IPS-15b (cell line): ENCODE data around the gene NPTX1.

Experiments used
- H3K27me3 ChIP-seq: one replicate; pipeline ENCODE4 v1.6.1; 2013; ENCODE audit warnings: low read length; ENCODE audit not compliant: control insufficient read depth, insufficient read depth
- H3K36me3 ChIP-seq: one replicate; pipeline ENCODE4 v1.6.1; 2013; ENCODE audit warnings: low read length; ENCODE audit not compliant: control insufficient read depth, insufficient read depth
- H3K4me1 ChIP-seq: one replicate; pipeline ENCODE4 v1.6.1; 2013; ENCODE audit warnings: mild to moderate bottlenecking, low read length; ENCODE audit not compliant: control insufficient read depth, insufficient read depth
- H3K4me3 ChIP-seq: one replicate; pipeline ENCODE4 v1.5.1; 2013; ENCODE audit warnings: low read depth, low read length
- H3K9ac ChIP-seq: one replicate; pipeline ENCODE4 v1.6.1; 2013; ENCODE audit warnings: low read depth, mild to moderate bottlenecking, low read length
- H3K9me3 ChIP-seq: one replicate; pipeline ENCODE4 v1.6.1; 2013; ENCODE audit warnings: mild to moderate bottlenecking, low read length; ENCODE audit not compliant: control insufficient read depth, insufficient read depth

NPTX1 gene

DNA sequence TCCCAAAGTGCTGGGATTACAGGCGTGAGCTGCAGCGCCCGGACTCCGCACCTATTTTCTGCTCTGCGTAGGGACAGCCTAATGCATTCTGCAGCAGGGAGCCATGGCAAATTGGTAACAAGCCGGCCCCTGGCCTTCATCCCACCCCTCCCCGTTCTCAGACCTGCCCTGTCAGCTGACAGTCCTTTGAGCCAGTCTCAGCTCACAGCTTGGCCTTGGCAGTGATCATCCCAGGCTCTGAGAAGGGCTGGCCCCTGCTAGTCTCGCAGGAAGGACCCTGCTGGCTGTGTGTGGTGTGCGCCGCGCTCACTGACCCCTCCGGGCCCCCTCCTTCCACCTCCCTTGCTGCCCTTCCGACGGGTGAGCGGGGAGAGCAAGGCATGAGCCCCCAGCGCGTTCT, 10.3 kb upstream of the NPTX1 start:
- Histone ChIP-seq H3K36me3 (no peaks in the 10 kb centered on the region), H3K4me1 (no peaks in the 10 kb centered on the region), H3K27me3 (peaks cover 28% of the 10 kb centered on the region), H3K9me3 (no peaks in the 10 kb centered on the region), H3K9ac (no peak overlapping the region), H3K4me3 (no peak overlapping the region)

DNA sequence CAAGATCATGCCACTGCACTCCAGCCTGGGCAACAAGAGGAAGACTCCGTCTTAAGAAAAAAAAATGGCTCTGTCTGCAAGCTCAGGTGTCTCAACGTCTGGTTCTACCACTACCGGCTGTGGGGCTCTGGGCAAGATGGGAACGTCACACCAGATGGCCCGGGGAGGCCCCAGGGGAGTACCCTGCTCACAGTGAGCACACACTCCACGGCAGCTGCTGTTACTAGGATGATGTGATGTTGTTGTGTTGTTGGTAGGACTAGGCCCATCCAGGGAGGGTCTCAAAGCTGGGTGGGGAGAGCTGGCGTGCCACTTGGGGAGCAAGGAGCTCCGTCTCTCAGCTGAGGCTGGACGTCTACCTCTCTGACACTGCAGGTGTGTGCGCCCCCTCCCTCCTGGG, 9.4 kb upstream of the NPTX1 start:
- H3K9ac ChIP-seq: no peak overlapping the region
- H3K4me1 ChIP-seq: no peaks in the 10 kb centered on the region
- peaks cover 36% of the 10 kb centered on the region for H3K27me3 ChIP-seq
- H3K9me3 ChIP-seq: no peaks in the 10 kb centered on the region
- H3K36me3 ChIP-seq: no peaks in the 10 kb centered on the region
- no peak overlapping the region for H3K4me3 ChIP-seq

- Histone ChIP-seq H3K9ac (no peak overlapping the region), H3K4me1 (peaks cover 2% of the 10 kb centered on the region), H3K27me3 (peaks cover 61% of the 10 kb centered on the region), H3K9me3 (no peaks in the 10 kb centered on the region), H3K4me3 (no peak overlapping the region), H3K36me3 (no peaks in the 10 kb centered on the region)
Measured at GRCh38 chr17:80482555-80483308, 6.3 kb upstream of the NPTX1 start.

DNA sequence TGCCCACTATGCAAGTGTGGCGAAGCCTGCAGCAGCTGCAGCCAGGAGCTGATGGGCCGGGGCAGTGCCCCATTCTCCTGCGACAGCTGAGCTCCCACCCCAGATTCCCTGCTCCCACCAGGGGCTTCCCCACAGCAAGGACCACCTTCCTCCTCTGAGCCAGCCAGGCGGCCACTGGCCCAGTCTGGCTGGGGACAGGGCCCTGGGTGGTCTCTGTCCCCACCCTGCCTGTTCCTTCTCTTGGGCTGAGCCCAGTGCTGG, 5.6 kb upstream of the NPTX1 start:
- H3K9ac ChIP-seq: no peak overlapping the region
- H3K36me3 ChIP-seq: no peaks in the 10 kb centered on the region
- peaks cover 2% of the 10 kb centered on the region for H3K4me1 ChIP-seq
- H3K27me3 ChIP-seq: peaks cover 63% of the 10 kb centered on the region
- no peaks in the 10 kb centered on the region for H3K9me3 ChIP-seq
- H3K4me3 ChIP-seq: no peak overlapping the region

GRCh38 chr17:80481284-80482057, 5.1 kb upstream of the NPTX1 start:
- Histone ChIP-seq H3K4me1 (peaks cover 2% of the 10 kb centered on the region), H3K4me3 (no peak overlapping the region), H3K9me3 (no peaks in the 10 kb centered on the region), H3K9ac (no peak overlapping the region), H3K27me3 (peaks cover 63% of the 10 kb centered on the region), H3K36me3 (no peaks in the 10 kb centered on the region)

- Histone ChIP-seq H3K9ac (no peak overlapping the region), H3K4me3 (no peak overlapping the region), H3K36me3 (no peaks in the 10 kb centered on the region), H3K27me3 (peaks cover 69% of the 10 kb centered on the region), H3K9me3 (no peaks in the 10 kb centered on the region), H3K4me1 (peaks cover 2% of the 10 kb centered on the region)
Measured at GRCh38 chr17:80480248-80480647, 3.8 kb upstream of the NPTX1 start.

- no peaks in the 10 kb centered on the region for H3K9me3 ChIP-seq
- H3K9ac ChIP-seq: no peak overlapping the region
- peaks cover 79% of the 10 kb centered on the region for H3K27me3 ChIP-seq
- peak overlapping the region; percentile 37 for H3K4me3 ChIP-seq
- peaks cover 4% of the 10 kb centered on the region for H3K4me1 ChIP-seq
- H3K36me3 ChIP-seq: no peaks in the 10 kb centered on the region
Measured at GRCh38 chr17:80479246-80479566, 2.8 kb upstream of the NPTX1 start.

- Histone ChIP-seq H3K4me1 (peaks cover 4% of the 10 kb centered on the region), H3K9ac (no peak overlapping the region), H3K4me3 (peak overlapping the region; percentile 37), H3K9me3 (no peaks in the 10 kb centered on the region), H3K27me3 (peaks cover 85% of the 10 kb centered on the region), H3K36me3 (no peaks in the 10 kb centered on the region)
Measured at GRCh38 chr17:80478487-80479245, 2.3 kb upstream of the NPTX1 start.

- Histone ChIP-seq H3K9ac (no peak overlapping the region), H3K36me3 (no peaks in the 10 kb centered on the region), H3K4me3 (peak overlapping the region; percentile 37), H3K4me1 (peaks cover 4% of the 10 kb centered on the region), H3K9me3 (no peaks in the 10 kb centered on the region), H3K27me3 (peaks cover 92% of the 10 kb centered on the region)
Measured at GRCh38 chr17:80477647-80478478, 1.5 kb upstream of the NPTX1 start.

GRCh38 chr17:80476877-80477646, 655 bp upstream of the NPTX1 start:
- peaks cover 93% of the 10 kb centered on the region for H3K27me3 ChIP-seq

More at GRCh38 chr17:80476877-80477646, 655 bp upstream of the NPTX1 start:
- no peak overlapping the region for H3K9ac ChIP-seq
- H3K36me3 ChIP-seq: no peaks in the 10 kb centered on the region
- no peaks in the 10 kb centered on the region for H3K9me3 ChIP-seq
- H3K4me3 ChIP-seq: no peak overlapping the region
- peaks cover 4% of the 10 kb centered on the region for H3K4me1 ChIP-seq
